GM12865 (cell line): Measurements from ENCODE around the gene CCDC110.
A peak's percentile ranks its signal among the peaks of the same experiment; 100 is the strongest.

Source experiments
- DNase-seq: peaks from one replicate; pipeline ENCODE4 v3.0.0; 2010; ENCODE audit warnings: low read depth
- H3K4me3 ChIP-seq: 2 replicates; pipeline ENCODE4 v1.5.1; 2011; ENCODE audit warnings: mild to moderate bottlenecking, low read depth, low read length, control low read depth
- TF ChIP-seq, protein P1 (sequence below): IDR thresholded peaks from 2 replicates; pipeline ENCODE4 v1.5.1; 2011; ENCODE audit warnings: low read length, control low read depth, low read depth, inconsistent platforms; ENCODE audit not compliant: insufficient read depth; ENCODE audit errors: missing control alignments

The CCDC110 gene

DNA sequence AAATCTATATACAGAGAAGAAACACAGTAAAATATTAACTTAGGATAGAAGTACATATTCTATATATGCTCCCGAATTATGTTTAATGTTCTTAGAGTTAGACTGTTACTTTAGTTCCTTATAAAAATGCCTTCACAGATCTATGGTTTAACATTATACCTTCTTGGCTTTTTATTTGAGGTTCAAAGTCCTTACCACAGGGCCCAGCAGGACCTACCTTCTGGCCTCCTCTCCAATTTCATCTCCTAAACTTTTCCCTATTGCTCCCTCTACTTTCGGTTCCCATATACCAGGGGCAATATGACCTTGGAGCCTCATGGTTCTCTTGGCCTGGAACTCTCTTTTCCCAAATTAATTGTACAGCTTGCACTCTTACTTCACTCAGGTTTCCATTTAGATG lies 63.1 kb downstream of the CCDC110 start:
- DNase-seq, result no peak

DNA sequence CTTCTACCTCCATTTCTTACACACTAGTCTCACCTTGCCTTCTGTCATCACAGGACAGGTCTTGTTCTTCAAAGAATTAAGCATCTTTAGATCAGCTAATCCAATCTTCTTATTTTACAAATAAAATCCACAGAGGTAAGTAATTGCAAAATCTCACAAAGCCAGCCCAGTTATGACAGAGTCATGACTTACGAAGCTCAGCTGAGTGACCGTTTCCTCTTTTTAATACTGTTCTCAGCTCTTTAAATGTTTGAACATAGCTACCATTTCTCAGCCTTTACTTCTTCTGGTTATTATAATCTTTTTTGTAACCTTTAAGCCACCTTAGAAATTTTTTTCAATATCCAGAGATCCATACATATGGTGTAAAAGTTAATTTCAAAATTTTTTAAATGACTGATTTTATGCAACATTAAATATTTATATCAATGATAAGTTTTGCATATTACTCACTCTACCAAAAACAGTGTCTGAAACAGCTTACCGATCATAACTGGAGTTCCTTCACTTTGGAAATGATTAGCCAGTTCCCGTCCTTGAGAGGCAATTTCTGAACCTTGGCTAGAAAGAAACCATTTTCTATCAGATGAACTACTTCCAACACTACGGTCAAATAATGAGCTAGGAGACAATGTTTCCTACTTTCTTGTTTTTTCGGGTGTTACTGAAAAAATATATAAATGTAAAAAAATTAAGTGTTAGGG lies 66.1 kb downstream of the CCDC110 start:
- DNase-seq, result no peak
- no peak overlapping the region for H3K4me3 ChIP-seq
- TF ChIP-seq, protein P1, sequence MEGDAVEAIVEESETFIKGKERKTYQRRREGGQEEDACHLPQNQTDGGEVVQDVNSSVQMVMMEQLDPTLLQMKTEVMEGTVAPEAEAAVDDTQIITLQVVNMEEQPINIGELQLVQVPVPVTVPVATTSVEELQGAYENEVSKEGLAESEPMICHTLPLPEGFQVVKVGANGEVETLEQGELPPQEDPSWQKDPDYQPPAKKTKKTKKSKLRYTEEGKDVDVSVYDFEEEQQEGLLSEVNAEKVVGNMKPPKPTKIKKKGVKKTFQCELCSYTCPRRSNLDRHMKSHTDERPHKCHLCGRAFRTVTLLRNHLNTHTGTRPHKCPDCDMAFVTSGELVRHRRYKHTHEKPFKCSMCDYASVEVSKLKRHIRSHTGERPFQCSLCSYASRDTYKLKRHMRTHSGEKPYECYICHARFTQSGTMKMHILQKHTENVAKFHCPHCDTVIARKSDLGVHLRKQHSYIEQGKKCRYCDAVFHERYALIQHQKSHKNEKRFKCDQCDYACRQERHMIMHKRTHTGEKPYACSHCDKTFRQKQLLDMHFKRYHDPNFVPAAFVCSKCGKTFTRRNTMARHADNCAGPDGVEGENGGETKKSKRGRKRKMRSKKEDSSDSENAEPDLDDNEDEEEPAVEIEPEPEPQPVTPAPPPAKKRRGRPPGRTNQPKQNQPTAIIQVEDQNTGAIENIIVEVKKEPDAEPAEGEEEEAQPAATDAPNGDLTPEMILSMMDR, result no peak

More for the DNA sequence above, 63.1 kb downstream of the CCDC110 start:
- H3K4me3 ChIP-seq, result no peak overlapping the region
- TF ChIP-seq, protein P1, result no peak

GRCh38 chr4:185404031-185404430 lies 67.5 kb downstream of the CCDC110 start:
- H3K4me3 ChIP-seq, result no peak overlapping the region
- DNase-seq, result no peak
- TF ChIP-seq, protein P1, result no peak

DNA sequence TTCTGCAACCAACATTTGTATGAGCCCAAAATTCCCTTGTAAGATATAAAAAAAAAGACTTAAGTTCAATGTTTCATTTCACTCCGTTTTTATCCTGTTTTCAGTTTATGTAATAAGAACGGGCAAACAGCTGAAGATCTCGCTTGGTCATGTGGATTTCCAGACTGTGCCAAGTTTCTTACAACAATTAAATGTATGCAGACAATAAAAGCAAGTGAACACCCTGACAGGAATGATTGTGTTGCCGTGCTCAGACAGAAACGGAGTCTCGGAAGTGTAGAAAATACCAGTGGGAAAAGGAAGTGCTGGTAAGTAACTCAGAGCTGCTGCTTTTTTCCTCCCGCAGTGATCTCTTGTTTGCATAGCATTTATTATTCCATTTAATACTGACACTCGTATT lies 72.1 kb downstream of the CCDC110 start:
- no peak for DNase-seq
- peak overlapping the region; percentile 68 for H3K4me3 ChIP-seq
- TF ChIP-seq, protein P1, result no peak

DNA sequence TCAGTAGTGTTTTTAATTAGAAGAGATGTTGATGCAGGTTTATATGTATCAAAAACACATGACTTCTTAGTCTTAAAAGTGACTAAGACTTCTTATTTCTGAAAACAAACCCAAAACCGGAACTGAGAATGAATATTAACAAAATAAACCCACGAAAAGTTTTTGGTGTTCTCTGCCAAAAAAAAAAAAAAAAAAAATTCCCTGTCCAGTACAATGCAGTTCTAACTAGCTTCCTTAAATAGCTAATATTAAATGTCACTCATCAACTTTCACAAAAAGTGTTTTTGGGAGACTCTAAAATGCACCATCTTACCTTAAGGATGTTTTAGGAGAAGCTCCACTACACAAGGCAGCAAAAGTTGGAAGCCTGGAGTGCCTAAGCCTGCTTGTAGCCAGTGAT lies 72.9 kb downstream of the CCDC110 start:
- DNase-seq, result no peak
- TF ChIP-seq, protein P1, result no peak
- peak overlapping the region; percentile 68 for H3K4me3 ChIP-seq

DNA sequence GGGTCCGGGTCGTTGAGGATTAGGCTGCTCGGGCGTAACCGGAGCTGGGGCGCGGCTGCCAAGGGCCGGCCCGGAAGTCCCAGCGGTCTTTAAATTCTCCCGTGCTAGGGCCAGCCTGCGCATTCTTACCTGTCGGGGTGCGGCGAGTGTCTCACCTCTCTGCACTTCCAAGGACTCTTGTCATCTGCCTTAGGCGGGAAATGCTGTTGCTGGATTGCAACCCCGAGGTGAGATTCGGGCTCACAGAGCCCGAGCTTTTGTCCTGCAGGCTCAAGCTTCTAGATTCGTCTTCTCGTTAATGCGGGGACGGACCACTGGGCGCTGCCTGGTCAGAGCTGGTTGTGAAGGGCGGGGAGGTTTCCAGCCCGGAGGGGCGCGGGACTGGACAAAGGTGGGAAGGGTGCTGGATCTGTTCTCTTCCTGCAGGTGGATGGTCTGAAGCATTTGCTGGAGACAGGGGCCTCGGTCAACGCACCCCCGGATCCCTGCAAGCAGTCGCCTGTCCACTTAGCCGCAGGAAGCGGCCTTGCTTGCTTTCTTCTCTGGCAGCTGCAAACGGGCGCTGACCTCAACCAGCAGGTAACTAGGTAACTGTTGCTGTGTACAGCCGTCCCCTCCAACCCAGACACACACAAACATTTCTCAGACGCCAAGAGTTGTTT lies 74.7 kb downstream of the CCDC110 start, which contains the start of gene ANKRD37:
TSS of gene ANKRD37 (plus strand) at position 118 of the 662 bp plus-strand sequence. CDS start at position 201, 83 bp downstream.
- TF ChIP-seq, protein P1, result no peak
- H3K4me3 ChIP-seq, result peak within 1 kb of the TSS; percentile 87
- DNase-seq, result no peak
